ENCODE results near the gene CPTP. TPM values are rescaled to one million over a fixed set of nuclear protein-coding genes. Genes with fewer than 3 reads are reported as not detected.

The CPTP gene
- total and polyA plus RNA-seq, 2 of the 13 experiments (the other 11 are each of a cell fraction or from before 2014, with no cell fraction given): 5.5 to 9.3 TPM

- no peak for TF ChIP-seq ZHX1 (CRISPR knock-in tag; IDR thresholded peaks at IDR 0.05; ENCODE audit: low read depth)
- TF ChIP-seq HOXA7 (CRISPR knock-in tag; IDR thresholded peaks at IDR 0.05): no peak
- no peak for TF ChIP-seq SMAD1 (CRISPR knock-in tag; IDR thresholded peaks at IDR 0.05; ENCODE audit: borderline replicate concordance, low read depth)
- peak; percentile 13; the same call in 1 of the 2 replicates for TF ChIP-seq ZNF574 (CRISPR knock-in tag; IDR thresholded peaks at IDR 0.05)
- TF ChIP-seq ZNF136 (CRISPR knock-in tag; IDR thresholded peaks at IDR 0.05; ENCODE audit: low read depth): no peak
- TF ChIP-seq PBX3 (CRISPR knock-in tag; IDR thresholded peaks at IDR 0.05; ENCODE audit: borderline replicate concordance): no peak
- no peak for TF ChIP-seq BRCA1 (CRISPR knock-in tag; IDR thresholded peaks at IDR 0.05)
- no peak for TF ChIP-seq CHD2 (IDR thresholded peaks at IDR 0.05; ENCODE audit: low read depth, low read length)
- TF ChIP-seq ZBTB7A (CRISPR knock-in tag; IDR thresholded peaks at IDR 0.05): no peak
- 0 out of 2 replicates have a peak, but pooled peaks have one; percentile 67 for TF ChIP-seq ZBTB38 (CRISPR knock-in tag; IDR thresholded peaks at IDR 0.05)
- TF ChIP-seq HDAC6 (IDR thresholded peaks at IDR 0.05; ENCODE audit: low read depth, low read length): no peak
- TF ChIP-seq ZNF292 (CRISPR knock-in tag; IDR thresholded peaks at IDR 0.05; ENCODE audit: borderline replicate concordance, low read depth): no peak
- TF ChIP-seq HNRNPLL (IDR thresholded peaks at IDR 0.05; ENCODE audit: low read depth, low read length, poor library complexity, severe bottlenecking): peak; percentile 9
- TF ChIP-seq ZNF572 (CRISPR knock-in tag; IDR thresholded peaks at IDR 0.05): no peak
- 0 out of 2 replicates have a peak, but pooled peaks have one; percentile 5 for TF ChIP-seq ZBTB33 (CRISPR knock-in tag; IDR thresholded peaks at IDR 0.05)
- TF ChIP-seq ZNF329 (CRISPR knock-in tag; IDR thresholded peaks at IDR 0.05; ENCODE audit: low read depth): no peak
Measured at GRCh38 chr1:1300352-1300739, 24.3 kb upstream of the CPTP start (continued).
